H1 (cell line): ENCODE measurements around the gene RAB4B. TPM values are rescaled to one million over a fixed set of nuclear protein-coding genes. Genes with fewer than 3 reads are reported as not detected.

Source experiments
- RNF2 ChIP-seq: fragments of 200-900, 300-1000 bp; sonication (generic); IDR thresholded peaks from 2 replicates; pipeline ENCODE4 v1.7.1; 2016; ENCODE audit warnings: borderline replicate concordance, low read depth, mild to moderate bottlenecking, antibody characterized with exemption, low read length; ENCODE audit not compliant: poor library complexity, severe bottlenecking; ENCODE audit errors: missing control alignments
- polyA plus RNA-seq, 7 experiments: library from polyadenylated mRNA; depleted of rRNA in 3 of 7; stranded (reverse) in 5 of 7; unstranded in 2 of 7; fragments of >200 nt in 5 of 7; fragments of 200-250 nt in 2 of 7; gene quantifications; 1 replicate in 5 of 7; 2 replicates in 1 of 7; 4 replicates in 1 of 7; pipeline versions ENCODE4 v1.2.1 to v1.2.3, GENCODE V29; 2011 to 2013; ENCODE audit warnings: missing spikeins in 2 of 7, mixed read lengths in 2 of 7
- total RNA-seq: library from RNA; stranded (reverse); fragmentation: NEBNext Ultra II Directional; extraction: Animal tissue kit (Norgen Biotek cat#: 25700); gene quantifications from 2 replicates; pipeline ENCODE4 v1.2.1, GENCODE V29; 2021

Gene RAB4B
- total and polyA plus RNA-seq, 2 of the 8 experiments (the other 6 are each of a cell fraction or from before 2014, with no cell fraction given): 15.9 to 28.6 TPM

- no peak for TF ChIP-seq RNF2
- TF ChIP-seq, all 59 proteins: peak for 7
Measured at GRCh38 chr19:40778706-40779284, 748 bp downstream of the RAB4B start (continued).
